NCI-H1048 (cell line): ENCODE data around the gene NGEF.

Experiments
- DNase-seq: peaks from one replicate; lab custom pipeline; 2025; lab: John Stamatoyannopoulos, UW

NGEF gene

GRCh38 chr2:232997749-232998665 lies 15.0 kb downstream of the NGEF start:
- DNase-seq: no peak

- no peak for DNase-seq
Measured at GRCh38 chr2:232994446-232994845, 18.6 kb downstream of the NGEF start.

- DNase-seq: no peak
Measured at GRCh38 chr2:232993231-232993821, 19.7 kb downstream of the NGEF start.

GRCh38 chr2:232986155-232986554 lies 26.9 kb downstream of the NGEF start:
- no peak for DNase-seq

GRCh38 chr2:232984451-232985207 lies 28.4 kb downstream of the NGEF start:
- DNase-seq: no peak

- DNase-seq: no peak
Measured at GRCh38 chr2:232983669-232984140, 29.4 kb downstream of the NGEF start.

- no peak for DNase-seq
Measured at GRCh38 chr2:232982926-232983668, 30.0 kb downstream of the NGEF start.

GRCh38 chr2:232981767-232982360 lies 31.2 kb downstream of the NGEF start:
- no peak for DNase-seq

- DNase-seq: no peak
Measured at GRCh38 chr2:232981356-232981755, 31.7 kb downstream of the NGEF start.

- no peak for DNase-seq
Measured at GRCh38 chr2:232980683-232981082, 32.4 kb downstream of the NGEF start.

GRCh38 chr2:232979871-232980461 lies 33.1 kb downstream of the NGEF start:
- DNase-seq: no peak

GRCh38 chr2:232977438-232977971 lies 35.6 kb downstream of the NGEF start:
- DNase-seq: no peak

GRCh38 chr2:232976666-232977437 lies 36.2 kb downstream of the NGEF start:
- DNase-seq: no peak

GRCh38 chr2:232976176-232976575 lies 36.9 kb downstream of the NGEF start:
- DNase-seq: no peak

GRCh38 chr2:232974396-232974795 lies 38.7 kb downstream of the NGEF start:
- no peak for DNase-seq

GRCh38 chr2:232973796-232974195 lies 39.3 kb downstream of the NGEF start:
- no peak for DNase-seq

- no peak for DNase-seq
Measured at GRCh38 chr2:232973011-232973735, 39.9 kb downstream of the NGEF start.

GRCh38 chr2:232971744-232972143 lies 41.3 kb downstream of the NGEF start:
- no peak for DNase-seq

GRCh38 chr2:232970051-232970450 lies 43.0 kb downstream of the NGEF start:
- no peak for DNase-seq
